ENCODE results near the gene WHRN. TPM values are rescaled to one million over a fixed set of nuclear protein-coding genes. Genes with fewer than 3 reads are reported as not detected.

The WHRN gene
- total and polyA plus RNA-seq, 2 donors from 2014 or later, result 4.4 to 14.8 TPM

DNA sequence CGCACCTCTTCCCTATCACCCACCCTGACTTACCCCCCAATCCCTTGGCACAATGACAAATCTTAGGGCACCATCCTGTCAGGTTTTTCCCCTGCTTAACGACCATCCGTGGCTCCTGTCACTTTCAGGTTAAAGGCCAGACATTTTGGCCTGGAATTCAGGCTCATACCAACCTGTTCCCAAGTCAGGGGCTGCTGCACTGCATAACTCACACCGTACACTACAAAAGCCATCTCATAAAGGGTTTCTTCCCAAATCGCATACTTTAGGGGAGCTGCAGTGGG lies 110.0 kb downstream of the WHRN start:
- intact Hi-C loops (cut with DNase I), result no loop called here
- Histone ChIP-seq H3K4me3 (ENCODE audit: low read length in 3 of 3) (no peak overlapping the region), H3K4me1 (ENCODE audit: control insufficient read depth in 2 of 3, insufficient read depth in 2 of 3, low read depth in 1 of 3, low read length in 3 of 3) (peaks cover 0 to 11% (median 0%) of the 10 kb centered on the region in 3 donors), H3K9me3 (ENCODE audit: control insufficient read depth in 2 of 3, insufficient read depth in 1 of 3, low read length in 3 of 3) (no peaks in the 10 kb centered on the region), H3K27ac (ENCODE audit: low read depth in 2 of 2, low read length in 2 of 2) (no peak overlapping the region), H3K36me3 (ENCODE audit: control insufficient read depth in 2 of 3, insufficient read depth in 3 of 3, low read length in 3 of 3) (no peaks in the 10 kb centered on the region), H3K9ac (ENCODE audit: low read length in 3 of 3) (no peak overlapping the region), H3K27me3 (ENCODE audit: control insufficient read depth, insufficient read depth, low read length) (no peaks in the 10 kb centered on the region)
- peak in 1 of 5 donors; percentile 37 for DNase-seq
- TF ChIP-seq, protein P1, sequence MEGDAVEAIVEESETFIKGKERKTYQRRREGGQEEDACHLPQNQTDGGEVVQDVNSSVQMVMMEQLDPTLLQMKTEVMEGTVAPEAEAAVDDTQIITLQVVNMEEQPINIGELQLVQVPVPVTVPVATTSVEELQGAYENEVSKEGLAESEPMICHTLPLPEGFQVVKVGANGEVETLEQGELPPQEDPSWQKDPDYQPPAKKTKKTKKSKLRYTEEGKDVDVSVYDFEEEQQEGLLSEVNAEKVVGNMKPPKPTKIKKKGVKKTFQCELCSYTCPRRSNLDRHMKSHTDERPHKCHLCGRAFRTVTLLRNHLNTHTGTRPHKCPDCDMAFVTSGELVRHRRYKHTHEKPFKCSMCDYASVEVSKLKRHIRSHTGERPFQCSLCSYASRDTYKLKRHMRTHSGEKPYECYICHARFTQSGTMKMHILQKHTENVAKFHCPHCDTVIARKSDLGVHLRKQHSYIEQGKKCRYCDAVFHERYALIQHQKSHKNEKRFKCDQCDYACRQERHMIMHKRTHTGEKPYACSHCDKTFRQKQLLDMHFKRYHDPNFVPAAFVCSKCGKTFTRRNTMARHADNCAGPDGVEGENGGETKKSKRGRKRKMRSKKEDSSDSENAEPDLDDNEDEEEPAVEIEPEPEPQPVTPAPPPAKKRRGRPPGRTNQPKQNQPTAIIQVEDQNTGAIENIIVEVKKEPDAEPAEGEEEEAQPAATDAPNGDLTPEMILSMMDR (IDR thresholded peaks at IDR 0.05; ENCODE audit: borderline replicate concordance, extremely low read depth, insufficient read depth), result no peak
- no peak for FAIRE-seq

GRCh38 chr9:114394523-114395333 lies 110.5 kb downstream of the WHRN start:
- Histone ChIP-seq H3K36me3 (ENCODE audit: control insufficient read depth in 2 of 3, insufficient read depth in 3 of 3, low read length in 3 of 3) (no peaks in the 10 kb centered on the region), H3K9me3 (ENCODE audit: control insufficient read depth in 2 of 3, insufficient read depth in 1 of 3, low read length in 3 of 3) (no peaks in the 10 kb centered on the region), H3K9ac (ENCODE audit: low read length in 3 of 3) (no peak overlapping the region), H3K27me3 (ENCODE audit: control insufficient read depth, insufficient read depth, low read length) (no peaks in the 10 kb centered on the region), H3K27ac (ENCODE audit: low read depth in 2 of 2, low read length in 2 of 2) (no peak overlapping the region), H3K4me3 (ENCODE audit: low read length in 3 of 3) (no peak overlapping the region), H3K4me1 (ENCODE audit: control insufficient read depth in 2 of 3, insufficient read depth in 2 of 3, low read depth in 1 of 3, low read length in 3 of 3) (peaks cover 0 to 11% (median 0%) of the 10 kb centered on the region in 3 donors)
- intact Hi-C loops (cut with DNase I), result no loop called here
- DNase-seq (peak in 1 of 5 donors; percentile 36), FAIRE-seq (no peak)
- TF ChIP-seq, protein P1 (IDR thresholded peaks at IDR 0.05; ENCODE audit: borderline replicate concordance, extremely low read depth, insufficient read depth), result no peak

DNA sequence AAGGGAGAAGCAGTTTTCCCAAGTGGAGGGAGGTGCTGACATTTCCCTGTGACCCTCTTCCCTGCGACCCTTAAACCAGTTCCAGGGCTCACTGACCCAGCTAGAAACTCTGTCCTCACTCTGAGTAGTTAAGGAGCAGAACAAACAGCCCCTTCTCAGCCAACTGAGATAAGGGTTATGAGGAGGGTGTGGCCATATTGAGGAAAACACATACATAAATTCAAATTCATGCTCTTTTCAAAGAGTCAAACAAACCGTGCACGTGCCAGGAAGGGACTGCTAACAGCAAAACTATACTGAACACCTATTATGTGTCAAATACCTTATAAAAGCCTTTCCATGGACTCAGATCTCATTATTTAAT lies 112.5 kb downstream of the WHRN start:
- intact Hi-C loops (cut with DNase I), result no loop called here
- Histone ChIP-seq H3K9me3 (ENCODE audit: control insufficient read depth in 2 of 3, insufficient read depth in 1 of 3, low read length in 3 of 3) (no peaks in the 10 kb centered on the region), H3K36me3 (ENCODE audit: control insufficient read depth in 2 of 3, insufficient read depth in 3 of 3, low read length in 3 of 3) (no peaks in the 10 kb centered on the region), H3K4me3 (ENCODE audit: low read length in 3 of 3) (no peak overlapping the region), H3K27ac (ENCODE audit: low read depth in 2 of 2, low read length in 2 of 2) (no peak overlapping the region), H3K9ac (ENCODE audit: low read length in 3 of 3) (no peak overlapping the region), H3K4me1 (ENCODE audit: control insufficient read depth in 2 of 3, insufficient read depth in 2 of 3, low read depth in 1 of 3, low read length in 3 of 3) (peaks cover 3 to 20% (median 7%) of the 10 kb centered on the region in 3 donors), H3K27me3 (ENCODE audit: control insufficient read depth, insufficient read depth, low read length) (no peaks in the 10 kb centered on the region)
- TF ChIP-seq, protein P1 (IDR thresholded peaks at IDR 0.05; ENCODE audit: borderline replicate concordance, extremely low read depth, insufficient read depth), result no peak
- no peak for FAIRE-seq
- DNase-seq, result peak in 1 of 5 donors; percentile 36

Measured in kidney (tissue), 14 donors.